NB4 (cell line): ENCODE results near the gene ST8SIA1.
A peak's percentile ranks its signal among the peaks of the same experiment; 100 is the strongest.

Experiments
- DNase-seq: peaks from one replicate; pipeline ENCODE4 v3.0.0; 2010; ENCODE audit warnings: low read depth
- H3K4me3 ChIP-seq: one replicate; pipeline ENCODE4 v1.5.1; 2011; ENCODE audit warnings: mild to moderate bottlenecking, low read depth, low read length, moderate library complexity
- MYC ChIP-seq: IDR thresholded peaks from 2 replicates; pipeline ENCODE4 v1.6.1; 2011; ENCODE audit warnings: low read depth, low read length
- POLR2A ChIP-seq: IDR thresholded peaks from 2 replicates; pipeline ENCODE4 v1.6.1; 2011; ENCODE audit warnings: mild to moderate bottlenecking; ENCODE audit not compliant: insufficient read length; ENCODE audit errors: extremely low read depth
- TF ChIP-seq, protein P1 (sequence below): IDR thresholded peaks from one replicate; pipeline ENCODE4 v1.5.1; 2012; ENCODE audit warnings: low read depth, low read length
- TF ChIP-seq, protein P2 (sequence below): IDR thresholded peaks from 2 replicates; pipeline ENCODE4 v1.6.1; 2011; ENCODE audit warnings: low read depth, low read length

ST8SIA1 gene

DNA sequence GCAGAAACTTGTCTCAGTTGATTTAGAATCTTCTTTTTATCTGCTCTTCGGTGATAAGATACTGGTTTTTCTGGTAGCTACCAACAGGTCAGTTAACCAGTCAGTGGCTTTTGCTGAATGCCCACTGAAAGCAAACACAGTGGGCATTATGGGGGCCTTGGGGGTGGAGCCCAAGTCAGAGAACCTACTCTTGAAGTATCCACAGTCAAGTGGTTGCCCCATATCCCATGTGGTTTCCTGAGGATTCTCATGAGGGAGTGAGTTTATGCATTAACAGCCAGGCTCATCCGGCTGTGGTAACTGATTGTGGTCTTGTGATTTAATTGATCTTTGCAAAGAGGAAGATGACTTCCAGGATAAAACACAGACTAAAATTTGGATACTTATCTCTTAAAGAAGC, 83.7 kb downstream of the ST8SIA1 start:
- peak; percentile 87 for DNase-seq
- TF ChIP-seq, protein P1, sequence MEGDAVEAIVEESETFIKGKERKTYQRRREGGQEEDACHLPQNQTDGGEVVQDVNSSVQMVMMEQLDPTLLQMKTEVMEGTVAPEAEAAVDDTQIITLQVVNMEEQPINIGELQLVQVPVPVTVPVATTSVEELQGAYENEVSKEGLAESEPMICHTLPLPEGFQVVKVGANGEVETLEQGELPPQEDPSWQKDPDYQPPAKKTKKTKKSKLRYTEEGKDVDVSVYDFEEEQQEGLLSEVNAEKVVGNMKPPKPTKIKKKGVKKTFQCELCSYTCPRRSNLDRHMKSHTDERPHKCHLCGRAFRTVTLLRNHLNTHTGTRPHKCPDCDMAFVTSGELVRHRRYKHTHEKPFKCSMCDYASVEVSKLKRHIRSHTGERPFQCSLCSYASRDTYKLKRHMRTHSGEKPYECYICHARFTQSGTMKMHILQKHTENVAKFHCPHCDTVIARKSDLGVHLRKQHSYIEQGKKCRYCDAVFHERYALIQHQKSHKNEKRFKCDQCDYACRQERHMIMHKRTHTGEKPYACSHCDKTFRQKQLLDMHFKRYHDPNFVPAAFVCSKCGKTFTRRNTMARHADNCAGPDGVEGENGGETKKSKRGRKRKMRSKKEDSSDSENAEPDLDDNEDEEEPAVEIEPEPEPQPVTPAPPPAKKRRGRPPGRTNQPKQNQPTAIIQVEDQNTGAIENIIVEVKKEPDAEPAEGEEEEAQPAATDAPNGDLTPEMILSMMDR = no peak
- TF ChIP-seq MYC = no peak
- TF ChIP-seq POLR2A = no peak
- TF ChIP-seq, protein P2, sequence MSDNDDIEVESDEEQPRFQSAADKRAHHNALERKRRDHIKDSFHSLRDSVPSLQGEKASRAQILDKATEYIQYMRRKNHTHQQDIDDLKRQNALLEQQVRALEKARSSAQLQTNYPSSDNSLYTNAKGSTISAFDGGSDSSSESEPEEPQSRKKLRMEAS = no peak; the same call in 1 of the 2 replicates
- no peak overlapping the region for H3K4me3 ChIP-seq

DNA sequence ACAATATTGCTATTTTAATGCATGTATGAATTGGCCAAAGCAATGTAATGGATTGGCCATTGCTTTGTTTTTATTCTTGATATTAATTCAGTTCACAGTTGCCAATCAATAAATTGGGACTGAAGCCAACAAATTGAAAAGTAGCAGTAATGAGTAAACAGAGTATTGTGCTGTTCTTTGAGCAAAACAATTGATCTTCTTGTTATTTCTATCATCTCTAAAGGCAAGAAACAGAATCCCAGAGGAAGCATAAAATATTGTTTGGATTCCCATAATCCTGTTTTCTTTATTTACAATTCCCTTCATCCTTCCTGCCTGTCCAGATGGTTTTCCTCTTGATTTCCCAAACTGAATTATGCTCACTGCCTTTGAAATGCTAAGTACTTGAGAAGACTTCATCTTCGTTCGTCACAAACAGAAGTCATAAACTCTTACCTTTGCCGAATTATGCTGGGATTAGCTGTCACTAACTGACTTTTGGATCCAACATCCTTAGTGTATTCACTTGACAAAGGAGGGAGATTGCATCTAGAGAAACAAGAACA, 85.9 kb downstream of the ST8SIA1 start:
- TF ChIP-seq POLR2A (no peak), MYC (no peak)
- TF ChIP-seq, protein P1 = no peak
- TF ChIP-seq, protein P2 = no peak
- no peak for DNase-seq
- H3K4me3 ChIP-seq = no peak overlapping the region

DNA sequence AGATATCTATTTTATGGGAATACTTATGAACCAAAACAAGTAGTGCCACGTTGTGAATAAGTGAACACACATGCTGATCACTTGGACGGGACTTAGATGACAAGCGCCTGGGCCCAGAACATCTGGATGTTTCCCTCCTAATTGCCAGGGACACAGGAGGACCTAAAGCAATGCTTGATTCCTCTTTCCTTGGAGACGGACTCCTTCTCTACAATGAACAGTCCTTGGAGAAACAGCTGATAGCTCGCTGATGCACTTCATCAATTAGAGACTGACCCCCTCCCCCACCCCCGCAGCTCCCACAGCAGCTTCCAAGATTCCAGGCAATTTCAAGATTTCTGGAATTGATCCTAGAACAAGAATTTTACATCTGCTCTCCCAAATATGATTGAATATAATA, 86.4 kb downstream of the ST8SIA1 start:
- TF ChIP-seq, protein P1 = no peak
- TF ChIP-seq, protein P2 = no peak
- no peak for TF ChIP-seq POLR2A
- TF ChIP-seq MYC = no peak
- H3K4me3 ChIP-seq = no peak overlapping the region
- DNase-seq = no peak

DNA sequence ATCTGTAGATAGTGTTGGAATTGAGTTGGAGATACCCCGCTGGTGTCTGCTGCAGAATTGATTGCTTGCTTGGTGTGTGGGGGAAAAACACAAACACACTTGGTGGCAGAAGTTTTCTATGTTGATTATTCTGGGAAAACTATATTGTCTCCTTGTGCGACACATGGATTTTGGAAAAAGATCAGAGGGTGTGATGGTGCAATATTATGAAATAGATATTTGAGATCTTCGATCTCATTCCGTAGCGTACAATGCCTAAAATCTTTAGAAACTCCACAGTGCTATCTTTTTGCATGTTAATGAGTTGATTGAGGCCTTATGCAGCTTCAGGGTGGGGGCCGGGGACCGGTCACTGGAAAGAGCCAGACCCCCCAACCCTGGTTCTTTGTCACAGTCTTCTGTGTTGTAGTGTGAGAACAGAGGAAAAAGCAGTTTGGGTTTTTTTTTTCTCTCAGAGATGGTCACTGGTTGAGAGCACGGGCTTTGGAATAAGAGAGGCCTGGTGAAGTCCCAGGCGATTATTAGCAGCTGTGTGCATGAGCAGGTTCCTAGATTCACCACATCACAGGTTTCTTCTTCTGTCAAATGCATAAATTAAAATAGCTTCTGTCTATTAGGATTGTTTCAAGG, 88.2 kb downstream of the ST8SIA1 start:
- DNase-seq = no peak
- H3K4me3 ChIP-seq = no peak overlapping the region
- TF ChIP-seq MYC (no peak), POLR2A (no peak)
- TF ChIP-seq, protein P2 = no peak
- TF ChIP-seq, protein P1 = no peak

DNA sequence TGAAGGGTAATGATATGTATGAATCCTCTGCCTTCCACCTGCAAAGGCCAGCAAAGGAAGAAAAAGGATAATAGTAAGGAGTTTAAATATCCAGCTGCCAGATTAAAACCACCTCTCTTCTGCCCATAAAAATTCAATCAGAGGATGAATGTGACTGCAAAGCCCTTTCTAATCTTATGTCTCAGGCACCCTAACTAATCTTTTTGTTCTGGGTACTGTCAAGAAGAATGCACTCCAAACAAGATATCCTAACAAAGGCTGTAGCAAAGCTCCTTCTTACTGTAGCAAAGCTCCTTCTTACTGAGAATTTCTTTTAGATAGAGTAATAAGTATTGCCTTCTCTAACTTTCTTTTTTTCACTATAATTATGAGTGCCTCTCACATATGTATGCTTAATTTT, 91.8 kb downstream of the ST8SIA1 start:
- TF ChIP-seq, protein P2 = no peak
- TF ChIP-seq, protein P1 = no peak
- TF ChIP-seq POLR2A (no peak), MYC (no peak)
- H3K4me3 ChIP-seq = no peak overlapping the region
- DNase-seq = no peak
